ENCODE measurements around the gene BEST1. TPM values are rescaled to one million over a fixed set of nuclear protein-coding genes. Genes with fewer than 3 reads are reported as not detected.

BEST1 gene
- 1.3 TPM for total RNA-seq
- long read RNA-seq, result 0 reads

- ATAC-seq (ENCODE audit: poor library complexity) (no peak), DNase-seq (no peak)
- intact Hi-C loops (cut with DNase I), result no loop called here
These were observed at the start of gene BEST1 for GRCh38 chr11:61950035-61950547. Gene BEST1 (plus strand): TSS chr11:61950351. CDS start chr11:61951807, 1,456 bp downstream.

- ATAC-seq (ENCODE audit: poor library complexity) (no peak), DNase-seq (no peak)
- intact Hi-C loops (cut with DNase I), result no loop called here
These were observed 48.8 kb upstream of the BEST1 start for GRCh38 chr11:61901397-61901796.

- intact Hi-C loops (cut with DNase I), result no loop called here
- ATAC-seq (ENCODE audit: poor library complexity) (no peak), DNase-seq (no peak)
These were observed 47.8 kb upstream of the BEST1 start for GRCh38 chr11:61902313-61902712.

- no peak for DNase-seq
- ATAC-seq (ENCODE audit: poor library complexity), result no peak
- intact Hi-C loops (cut with DNase I), result no loop called here
These were observed 46.3 kb upstream of the BEST1 start for GRCh38 chr11:61903845-61904244.

GRCh38 chr11:61904539-61905048 lies 45.6 kb upstream of the BEST1 start:
- intact Hi-C loops (cut with DNase I), result no loop called here
- ATAC-seq (ENCODE audit: poor library complexity), result peak; percentile 50
- DNase-seq, result no peak

GRCh38 chr11:61905067-61905696 lies 45.0 kb upstream of the BEST1 start:
- ATAC-seq (ENCODE audit: poor library complexity), result no peak
- intact Hi-C loops (cut with DNase I), result no loop called here
- no peak for DNase-seq

GRCh38 chr11:61905801-61906521 lies 44.2 kb upstream of the BEST1 start:
- ATAC-seq (ENCODE audit: poor library complexity) (no peak), DNase-seq (no peak)
- intact Hi-C loops (cut with DNase I), result no loop called here

GRCh38 chr11:61906522-61906909 lies 43.6 kb upstream of the BEST1 start:
- DNase-seq, result no peak
- intact Hi-C loops (cut with DNase I), result no loop called here
- ATAC-seq (ENCODE audit: poor library complexity), result no peak

DNA sequence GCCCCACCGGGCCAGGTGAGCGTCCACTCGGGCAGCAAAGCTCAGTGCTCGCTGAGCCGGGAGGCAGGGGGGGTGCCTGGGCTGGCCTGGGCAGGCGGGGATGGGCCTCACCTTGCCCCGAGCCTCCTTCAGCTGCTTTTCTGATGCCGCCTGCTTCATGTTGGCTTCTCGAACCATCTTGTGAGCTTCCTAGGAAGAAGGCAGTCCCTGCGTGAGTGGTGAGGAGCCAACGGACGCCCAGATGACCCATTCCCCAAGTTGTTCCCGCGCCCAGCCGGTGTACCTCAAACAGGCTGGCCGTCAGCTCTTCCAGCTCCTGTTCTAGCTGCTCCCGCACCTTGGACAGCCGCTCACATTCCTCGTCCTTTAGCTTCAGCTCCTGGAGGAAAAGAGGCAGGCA lies 42.9 kb upstream of the BEST1 start:
- no peak for ATAC-seq (ENCODE audit: poor library complexity)
- intact Hi-C loops (cut with DNase I), result no loop called here

GRCh38 chr11:61907871-61908729 lies 42.1 kb upstream of the BEST1 start:
- peak; percentile 30 for DNase-seq
- intact Hi-C loops (cut with DNase I), result no loop called here

More for the DNA sequence above, 42.9 kb upstream of the BEST1 start:
- peak; percentile 33 for DNase-seq

DNA sequence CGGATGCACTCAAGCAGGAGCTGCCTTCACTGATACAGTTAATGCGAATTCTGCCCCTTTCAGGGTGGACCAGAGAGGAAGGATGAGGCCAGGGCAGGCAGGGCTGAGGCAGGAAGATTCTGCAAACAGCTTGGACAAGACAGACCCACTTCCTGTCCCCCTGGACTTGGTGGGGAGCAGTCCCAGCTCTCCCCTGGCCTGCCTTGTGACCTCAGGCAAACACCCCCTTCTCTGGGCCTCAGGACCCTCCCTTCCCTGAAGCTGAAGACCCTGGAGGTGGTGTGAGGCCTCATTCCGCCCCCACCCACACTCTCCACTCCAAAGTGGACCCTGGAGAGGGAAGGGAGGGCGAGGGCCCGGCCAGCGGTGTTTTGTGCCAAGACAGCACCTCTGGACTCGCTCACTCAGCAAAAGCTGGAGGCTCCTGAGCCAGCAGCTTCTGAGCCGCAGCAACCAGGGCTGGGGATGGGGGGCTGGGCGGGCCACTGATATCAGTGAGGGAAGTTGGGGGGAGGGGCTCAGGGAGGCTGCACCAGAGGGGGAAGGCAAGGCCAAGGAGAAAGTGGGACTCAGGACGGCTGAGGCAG lies 41.3 kb upstream of the BEST1 start:
- DNase-seq, result peak; percentile 85
- intact Hi-C loops (cut with DNase I), result no loop called here
- ATAC-seq (ENCODE audit: poor library complexity), result peak; percentile 57

More at GRCh38 chr11:61907871-61908729, 42.1 kb upstream of the BEST1 start:
- no peak for ATAC-seq (ENCODE audit: poor library complexity)

DNA sequence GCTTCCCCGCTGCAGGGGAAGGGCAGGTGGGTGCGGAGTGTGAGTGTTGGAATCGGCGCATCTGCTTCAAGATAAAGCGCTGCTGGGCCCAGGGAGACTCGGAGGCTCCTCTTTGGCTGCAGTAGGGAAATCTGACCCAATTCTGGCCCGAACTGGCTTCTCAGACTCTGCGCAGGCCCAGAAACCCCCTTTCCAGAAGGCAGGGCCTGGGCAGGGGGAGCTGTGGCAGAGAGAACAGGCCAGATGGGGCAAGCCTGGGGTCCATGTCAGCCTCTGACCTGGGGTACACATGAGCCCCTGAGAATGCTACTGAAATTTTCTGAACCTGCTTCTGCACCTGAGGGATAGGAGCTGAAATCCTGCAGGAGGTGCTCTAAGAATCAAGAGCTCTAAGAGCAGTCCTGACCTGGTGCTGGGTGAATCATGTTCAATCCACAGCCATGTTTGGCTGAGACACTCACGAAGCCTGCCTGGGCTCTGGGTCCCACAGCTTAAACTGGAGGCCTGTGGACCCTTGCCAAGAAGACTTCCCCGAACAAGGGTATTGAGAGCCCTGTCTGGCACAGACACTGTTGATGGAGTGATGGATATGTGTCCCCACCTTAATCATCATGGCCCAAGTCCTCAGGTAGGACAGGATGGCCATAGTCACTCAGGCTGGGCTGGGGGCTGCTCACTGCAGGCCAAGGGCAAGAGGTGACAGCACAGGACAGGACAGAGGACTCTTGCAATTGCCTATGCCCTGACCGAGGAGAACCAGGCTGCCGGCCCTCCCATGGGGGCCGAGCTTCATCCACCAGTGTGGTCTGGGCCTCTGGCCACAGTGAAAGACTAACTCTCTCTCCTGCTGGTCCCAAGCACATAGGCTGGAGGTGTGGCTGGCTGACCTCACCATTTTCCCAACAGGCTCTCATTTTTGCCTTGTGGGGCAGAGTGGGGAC lies 39.7 kb upstream of the BEST1 start:
- ATAC-seq (ENCODE audit: poor library complexity), result peak; percentile 16
- DNase-seq, result peak; percentile 45

GRCh38 chr11:61911128-61911700 lies 38.9 kb upstream of the BEST1 start:
- no peak for DNase-seq
- intact Hi-C loops (cut with DNase I), result no loop called here
- no peak for ATAC-seq (ENCODE audit: poor library complexity)

More for the DNA sequence above, 39.7 kb upstream of the BEST1 start:
- intact Hi-C loops (cut with DNase I), result no loop called here

- DNase-seq (peak; percentile 44), ATAC-seq (ENCODE audit: poor library complexity) (no peak)
- intact Hi-C loops (cut with DNase I), result no loop called here
These were observed 38.2 kb upstream of the BEST1 start for GRCh38 chr11:61911701-61912529.

GRCh38 chr11:61912530-61912898 lies 37.6 kb upstream of the BEST1 start:
- DNase-seq (peak; percentile 56), ATAC-seq (ENCODE audit: poor library complexity) (peak; percentile 34)
- intact Hi-C loops (cut with DNase I), result no loop called here

DNA sequence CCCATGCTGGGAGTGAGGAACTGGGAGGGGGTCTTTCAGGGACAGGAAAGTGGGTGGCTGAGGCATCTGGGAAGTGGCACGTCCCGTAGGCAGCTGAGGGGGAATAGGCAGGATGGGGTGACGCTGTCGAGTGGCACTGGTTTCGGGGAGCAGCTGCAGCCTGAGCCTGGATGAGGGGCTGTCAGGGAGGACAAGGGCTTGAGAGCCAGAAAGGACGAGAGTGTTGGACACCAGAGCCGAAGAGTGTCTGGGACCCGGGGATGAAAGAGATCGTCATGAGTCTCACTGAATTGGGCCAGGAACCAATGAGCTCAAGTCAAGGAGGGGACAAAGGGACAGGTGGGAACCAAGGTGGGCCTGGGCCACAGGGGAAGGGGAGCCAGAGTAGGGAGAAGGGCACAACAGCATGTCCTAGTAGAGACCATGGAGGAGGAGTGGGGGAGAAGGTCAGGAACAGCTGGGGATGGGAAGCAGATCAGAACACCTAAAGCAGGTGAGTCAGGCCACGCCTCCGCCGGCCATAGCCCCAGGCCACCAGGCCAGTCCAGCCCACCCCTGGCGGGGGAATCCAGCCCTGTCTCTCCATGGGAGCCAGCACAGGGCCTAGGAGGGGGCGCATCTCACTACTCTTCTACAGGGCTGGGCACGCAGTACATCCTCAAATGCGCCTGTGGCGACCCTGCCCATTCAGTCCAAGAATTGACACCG lies 37.0 kb upstream of the BEST1 start:
- DNase-seq, result peak; percentile 33
- intact Hi-C loops (cut with DNase I), result no loop called here
- no peak for ATAC-seq (ENCODE audit: poor library complexity)

Measured in Right ventricle myocardium superior (tissue), 1 donor.